Stimulated activated CD8-positive, alpha-beta memory T cell treated with anti-CD3 and anti-CD28 coated beads, Interleukin-7, amount 100 ng/mL, for 48 hours (primary cell): Measurements from ENCODE around the gene TCF12.
"Not testable (repeated sequence)": the region's sequence is repeated elsewhere in the genome, so short reads cannot be mapped to it uniquely, and the experiment has no call there.

Experiments
- DNase-seq, 2 donors: peaks; one replicate each; pipeline ENCODE4 v3.0.0-alpha.2; 2020; ENCODE audit warnings: low read depth in 1 of 2; ENCODE audit errors: extremely low read depth in 1 of 2

TCF12 gene

GRCh38 chr15:57124036-57124435 lies 205.6 kb downstream of the TCF12 start:
- DNase-seq = no peak

DNA sequence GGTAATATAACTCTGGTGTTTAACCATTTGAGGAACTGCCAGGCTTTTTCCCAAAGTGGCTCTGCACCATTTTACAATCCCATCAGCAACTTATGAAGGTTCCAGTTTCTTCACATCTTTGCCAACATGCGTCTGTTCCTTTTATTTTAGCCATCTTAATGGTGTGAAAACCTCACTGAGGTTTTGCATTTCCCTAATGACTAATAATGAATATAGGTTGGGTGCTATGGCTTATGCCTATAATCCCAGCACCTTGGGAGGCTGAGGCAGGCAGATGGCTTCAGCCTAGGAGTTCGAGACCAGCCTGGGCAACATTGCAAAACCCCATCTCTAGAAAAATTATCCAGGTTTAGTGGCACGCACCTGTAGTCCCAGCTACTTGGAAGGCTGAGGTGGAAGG lies 210.6 kb downstream of the TCF12 start:
- DNase-seq = no peak

- DNase-seq = no peak
These were observed 212.5 kb downstream of the TCF12 start for GRCh38 chr15:57130956-57131355.

- DNase-seq = no peak
These were observed 214.9 kb downstream of the TCF12 start for GRCh38 chr15:57133127-57133968.

- DNase-seq = no peak
These were observed 215.7 kb downstream of the TCF12 start for GRCh38 chr15:57134071-57134605.

DNA sequence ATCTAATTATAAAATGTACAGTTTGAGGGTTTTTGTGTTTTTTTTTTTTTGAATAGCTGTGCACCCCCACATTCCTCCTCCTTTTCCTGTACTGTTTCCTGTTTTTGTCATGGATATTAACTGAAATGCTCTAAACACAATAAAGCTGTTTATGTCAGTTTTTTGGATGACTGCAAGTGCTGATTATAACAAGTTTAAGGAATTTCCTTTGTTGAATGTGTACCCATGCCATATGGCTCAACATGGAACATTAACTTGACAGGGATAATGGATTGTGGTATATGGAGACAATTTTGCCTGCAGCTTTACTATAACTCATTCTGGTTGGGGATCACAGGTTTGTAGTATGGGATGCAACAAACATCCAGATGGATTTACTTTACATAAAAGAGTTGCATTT lies 216.4 kb downstream of the TCF12 start:
- no peak for DNase-seq

GRCh38 chr15:57135800-57136199 lies 217.4 kb downstream of the TCF12 start:
- no peak for DNase-seq

DNA sequence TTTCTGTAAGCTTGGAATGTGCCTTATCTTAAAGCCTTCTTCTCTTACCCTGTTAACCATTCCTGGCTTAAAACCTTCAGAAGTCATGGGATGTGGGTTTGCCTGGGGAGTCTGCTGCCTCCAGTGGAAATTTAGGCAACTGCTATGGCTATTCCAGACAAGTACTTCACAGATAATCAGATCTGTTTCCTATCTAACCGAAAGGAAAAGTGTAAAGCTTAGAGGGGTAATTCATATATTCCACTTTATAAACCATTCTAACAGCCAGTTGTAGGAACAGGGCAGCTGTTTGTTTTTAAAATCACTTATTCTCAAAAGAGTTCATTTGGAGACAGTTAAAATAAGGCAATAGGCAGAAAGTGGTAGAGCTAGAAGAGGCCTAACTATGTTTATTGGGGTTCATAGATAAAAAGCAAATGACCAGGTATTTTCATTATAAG lies 219.9 kb downstream of the TCF12 start:
- DNase-seq = no peak

DNA sequence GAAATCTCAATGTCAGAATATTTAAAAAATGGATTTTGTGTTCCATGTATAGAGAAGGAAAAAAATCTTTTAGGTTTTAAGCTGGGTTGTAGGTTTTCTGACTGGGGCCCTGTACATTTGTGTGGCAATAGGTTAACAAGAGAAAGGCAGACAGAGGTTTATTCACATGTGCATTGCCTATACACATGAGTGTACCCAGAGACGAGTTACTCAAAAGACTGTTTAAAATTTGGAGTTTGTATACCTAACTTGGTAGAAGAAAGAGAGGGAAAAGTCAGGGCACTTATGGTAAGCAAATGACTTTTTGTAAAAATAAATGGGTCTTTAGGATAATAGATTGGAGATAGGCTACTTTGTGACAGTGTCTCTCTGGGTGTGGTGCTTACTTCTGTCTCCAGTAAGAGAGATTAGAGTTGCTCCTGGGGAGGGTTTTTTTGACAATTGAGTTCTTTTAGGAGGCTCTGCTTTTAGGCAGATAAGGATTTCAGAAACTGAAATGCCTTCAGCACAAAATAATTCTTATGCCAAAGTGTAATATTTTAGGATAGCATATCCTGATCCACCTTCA lies 225.2 kb downstream of the TCF12 start:
- DNase-seq = no peak

DNA sequence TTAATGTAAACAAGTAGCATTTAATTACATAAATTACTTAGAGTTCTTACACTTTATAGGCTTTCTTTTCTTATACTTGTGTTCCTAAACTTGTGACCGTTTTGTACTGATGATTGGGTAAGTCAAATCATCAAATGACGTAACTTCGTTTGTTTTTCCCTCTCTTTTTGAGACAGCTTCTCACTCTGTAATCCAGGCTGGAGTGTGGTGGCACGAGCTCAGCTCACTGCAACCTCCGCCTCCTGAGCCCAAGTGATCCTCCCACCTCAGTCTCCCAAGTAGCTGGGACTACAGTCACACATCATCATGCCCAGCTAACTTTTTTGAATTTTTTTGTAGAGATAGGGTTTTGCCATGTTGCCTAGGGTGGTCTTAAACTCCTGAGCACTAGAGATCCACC lies 226.0 kb downstream of the TCF12 start:
- DNase-seq = no peak

DNA sequence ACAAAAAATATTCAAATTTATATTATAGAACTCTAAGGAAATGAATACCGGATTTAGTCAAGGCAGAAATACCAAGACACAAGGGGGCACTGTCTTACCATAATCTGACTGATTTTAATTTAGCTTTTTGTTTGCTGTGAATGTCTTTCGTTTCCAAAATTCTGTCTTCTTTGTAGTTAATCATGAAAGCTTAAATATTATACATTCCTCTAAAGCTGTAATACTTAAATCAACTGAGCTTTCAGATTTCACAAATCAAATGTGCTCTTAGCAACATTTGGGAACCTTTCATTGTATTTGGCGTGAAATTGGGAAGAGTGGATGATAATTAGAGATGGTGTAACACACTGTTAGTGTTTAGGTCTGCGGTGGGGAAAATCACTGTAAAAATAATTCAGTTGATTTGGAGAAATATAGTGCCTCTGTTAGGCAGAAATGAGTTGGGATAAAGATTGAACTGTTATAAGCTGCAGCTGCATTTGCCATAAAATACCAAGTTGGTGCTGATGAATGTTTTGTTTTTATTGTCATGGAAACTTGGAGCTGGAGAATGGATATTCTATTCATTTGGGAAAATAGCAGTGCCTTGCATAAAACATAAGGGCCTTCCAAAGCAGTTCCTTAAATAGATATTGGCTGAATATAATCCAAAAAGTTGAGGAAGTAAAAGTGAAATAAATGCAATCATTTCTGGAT lies 228.2 kb downstream of the TCF12 start:
- DNase-seq = no peak

GRCh38 chr15:57147621-57148020 lies 229.2 kb downstream of the TCF12 start:
- DNase-seq = no peak

GRCh38 chr15:57148262-57148661 lies 229.8 kb downstream of the TCF12 start:
- no peak for DNase-seq

DNA sequence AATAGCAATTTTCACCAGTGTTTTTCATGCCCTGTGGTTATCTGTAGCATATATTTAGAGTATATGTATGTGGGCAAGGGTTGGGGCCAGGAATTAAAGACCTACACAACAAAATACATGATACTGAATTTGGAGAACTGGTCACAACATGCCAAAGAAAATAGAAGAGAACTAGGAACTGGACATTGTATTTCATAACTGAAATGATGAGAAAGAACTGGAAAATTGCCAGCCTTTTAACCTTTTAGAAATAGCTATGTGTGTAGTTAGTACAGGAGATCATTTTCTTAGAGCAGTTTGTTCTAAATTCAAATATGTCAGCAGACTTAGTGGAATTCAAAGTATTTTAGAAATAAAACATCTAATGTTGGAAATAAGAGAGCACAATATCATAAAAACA lies 230.8 kb downstream of the TCF12 start:
- no peak for DNase-seq

- no peak for DNase-seq
These were observed 231.8 kb downstream of the TCF12 start for GRCh38 chr15:57150066-57150865.

DNA sequence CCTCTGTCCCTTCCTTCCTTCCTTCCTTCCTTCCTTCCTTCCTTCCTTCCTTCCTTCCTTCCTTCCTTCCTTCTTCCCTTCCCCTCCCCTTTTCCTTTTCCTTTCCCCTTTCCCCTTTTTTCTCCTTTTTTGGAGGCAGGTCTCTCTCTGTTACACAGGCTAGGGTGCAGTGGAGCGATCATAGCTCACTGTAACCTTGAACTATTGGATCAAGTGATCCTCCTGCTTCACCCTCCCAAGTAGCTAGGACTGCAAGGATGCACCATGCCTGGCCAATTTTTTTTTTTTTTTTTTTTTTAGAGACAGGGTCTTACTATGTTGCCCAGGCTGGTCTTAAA lies 232.4 kb downstream of the TCF12 start:
- DNase-seq = not testable (repeated sequence)

GRCh38 chr15:57152133-57152532 lies 233.7 kb downstream of the TCF12 start:
- no peak for DNase-seq

DNA sequence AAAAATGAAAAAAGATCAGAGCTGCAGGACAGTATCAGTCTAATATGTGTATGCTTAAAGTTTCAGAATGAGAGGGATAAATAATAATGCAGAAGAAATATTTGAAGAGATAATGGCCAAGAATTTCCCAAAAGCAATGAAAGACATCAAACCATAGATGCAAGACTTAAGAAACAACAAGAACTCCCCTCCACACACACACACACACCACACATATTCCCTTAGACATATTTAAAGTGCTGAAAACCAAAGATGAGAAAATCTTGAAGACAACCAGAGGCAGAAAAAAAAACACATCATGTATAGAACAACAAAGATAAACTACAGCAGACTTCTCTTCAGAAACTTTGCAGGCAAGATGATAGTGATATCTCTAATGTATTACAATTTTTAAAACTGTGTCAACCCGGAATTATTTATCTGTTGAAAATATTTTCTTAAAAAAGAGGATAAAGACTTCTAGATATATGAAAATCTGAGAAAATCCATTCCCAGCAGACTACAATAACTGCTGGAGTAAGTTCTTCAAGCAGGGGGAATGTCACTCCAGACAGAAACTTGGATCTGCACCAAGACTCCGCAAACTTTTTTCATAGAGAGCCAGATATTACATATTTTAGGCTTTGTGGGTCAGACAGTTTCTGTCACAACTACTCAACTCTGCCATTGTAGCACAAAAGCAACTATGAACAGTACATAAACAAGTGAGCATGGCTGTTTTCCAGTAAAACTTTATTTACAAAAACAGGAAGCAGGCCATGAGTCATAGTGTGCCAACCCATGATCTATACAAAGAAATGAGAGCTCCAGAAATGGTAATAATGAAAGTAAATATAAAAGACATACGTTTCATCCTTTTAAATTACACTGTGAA lies 234.5 kb downstream of the TCF12 start:
- no peak for DNase-seq

- DNase-seq = no peak
These were observed 237.9 kb downstream of the TCF12 start for GRCh38 chr15:57156210-57156884.
